Esophagus squamous epithelium (tissue), 5 donors: ENCODE measurements around the gene DNAH8. TPM values are rescaled to one million over a fixed set of nuclear protein-coding genes. Genes with fewer than 3 reads are reported as not detected.

Source experiments
- DNase-seq: peaks from one replicate; lab custom pipeline; 2025; lab: John Stamatoyannopoulos, UW
- H3K27ac ChIP-seq, 4 donors: fragments of 200-600 bp; sonication (generic); one replicate each; pipeline ENCODE4 v1.5.1; 2016 to 2019; ENCODE audit warnings: mild to moderate bottlenecking in 1 of 4
- H3K27me3 ChIP-seq, 4 donors: fragments of 200-600 bp; sonication (generic); 1 replicate in 3 of 4; 2 replicates in 1 of 4; pipeline versions ENCODE4 v1.5.1 to v1.6.0; 2017 to 2021; ENCODE audit warnings: antibody characterized with exemption in 1 of 4
- H3K36me3 ChIP-seq, 3 donors: fragments of 200-600 bp; sonication (generic); one replicate each; pipeline ENCODE4 v1.5.1; 2016 to 2019
- H3K4me1 ChIP-seq, 3 donors: fragments of 200-600 bp; sonication (generic); one replicate each; pipeline ENCODE4 v1.5.1; 2017 to 2019
- H3K4me3 ChIP-seq, 4 donors: fragments of 200-600 bp; sonication (generic); 1 replicate in 3 of 4; 2 replicates in 1 of 4; pipeline ENCODE4 v1.5.1; 2016 to 2019; ENCODE audit warnings: mild to moderate bottlenecking in 2 of 4, moderate library complexity in 1 of 4
- H3K9me3 ChIP-seq, 3 donors: fragments of 200-600 bp; sonication (generic); one replicate each; pipeline ENCODE4 v1.5.1; 2016 to 2019
- CTCF ChIP-seq, 6 experiments: fragments of 450-650 bp in 4 of 6; fragments of 200-600 bp in 2 of 6; sonication (generic) in 2 of 6; IDR thresholded peaks; one replicate each; pipeline ENCODE4 v1.5.1; 2016 to 2019; ENCODE audit warnings: antibody characterized with exemption in 6 of 6, mild to moderate bottlenecking in 4 of 6, moderate library complexity in 4 of 6
- POLR2A ChIP-seq, 4 donors: fragments of 450-650 bp; IDR thresholded peaks; one replicate each; pipeline ENCODE4 v1.6.1; 2017; ENCODE audit warnings: antibody characterized with exemption in 4 of 4, mild to moderate bottlenecking in 4 of 4, moderate library complexity in 3 of 4
- WGBS, 2 donors: methylation state at CpG; one replicate each; pipeline ENCODE4 v1.1.5; 2018; 5-methylcytosine and 5-hydroxymethylcytosine counted together
- intact Hi-C: fragments of 100-400 bp; cut with DNase I; formaldehyde crosslinking; loops from one replicate; pipeline ENCODE4 v1.15.0; 2022
- small RNA-seq, 4 donors: library from RNA; depleted of rRNA; stranded (forward); fragments of <200 nt; gene quantifications; one replicate each; pipeline ENCODE3, GENCODE V24; 2016
- total RNA-seq, 4 donors: library from RNA; depleted of rRNA; stranded (reverse); fragments of >200 nt; gene quantifications; one replicate each; pipeline ENCODE4 v1.1.0, GENCODE V29; 2016
- donor health status: DM: yes; HTN: yes; CAD: no.

DNAH8 gene
- total RNA-seq, 4 donors from 2014 or later = under 0.01 to 0.03 TPM; not detected in 2

GRCh38 chr6:39078695-39079094, 363.6 kb downstream of the DNAH8 start:
- Histone ChIP-seq H3K4me3 (no peak overlapping the region), H3K4me1 (no peaks in the 10 kb centered on the region), H3K36me3 (no peaks in the 10 kb centered on the region), H3K27ac (no peak overlapping the region), H3K9me3 (no peaks in the 10 kb centered on the region), H3K27me3 (peaks cover 0 to 14% (median 0%) of the 10 kb centered on the region in 4 donors)
- TF ChIP-seq POLR2A (IDR thresholded peaks at IDR 0.05) (no peak), CTCF (IDR thresholded peaks at IDR 0.05) (no peak)
- intact Hi-C loops = no loop called here
- WGBS, 2 donors = 70% methylated on average over 3 of the region's 3 CpGs; no CpG with 5 or more reads in 1 of the 2 donors
- no peak for DNase-seq

GRCh38 chr6:39079197-39080125, 364.4 kb downstream of the DNAH8 start:
- Histone ChIP-seq H3K4me3 (no peak overlapping the region), H3K9me3 (no peaks in the 10 kb centered on the region), H3K27me3 (peaks cover 0 to 21% (median 0%) of the 10 kb centered on the region in 4 donors), H3K27ac (no peak overlapping the region), H3K4me1 (no peaks in the 10 kb centered on the region), H3K36me3 (no peaks in the 10 kb centered on the region)
- DNase-seq = no peak
- WGBS, 2 donors = 73 to 74% methylated on average over 6 of the region's 8 CpGs
- TF ChIP-seq CTCF (IDR thresholded peaks at IDR 0.05) = no peak
- no peak for TF ChIP-seq POLR2A (IDR thresholded peaks at IDR 0.05)
- intact Hi-C loops = no loop called here

Small RNA genes lying within 50 kb of the gene (small RNA-seq; reads per million reads assigned to genes)
- gene AL034345.1 (0 reads per million in 4 donors), gene RF00393 (0 reads per million in 4 donors)

Other genes starting within 250 kb of the DNAH8 start
- 10 to 100 TPM in 2 of 4 donors, 1 to 10 TPM in 2; 9.2 to 16.3 (median 11.6) TPM for gene BTBD9, start 75.4 kb upstream of the DNAH8 start, total RNA-seq
- 100 to 1,000 TPM in 1 of 4 donors, 10 to 100 TPM in 3; 53.4 to 104 (median 76.1) TPM for gene GLO1, start 12.2 kb upstream of the DNAH8 start, total RNA-seq